H1 (cell line): ENCODE results near the gene TLR5. TPM values are rescaled to one million over a fixed set of nuclear protein-coding genes. Genes with fewer than 3 reads are reported as not detected.

Experiments used
- polyA plus RNA-seq, 7 experiments: library from polyadenylated mRNA; depleted of rRNA in 3 of 7; stranded (reverse) in 5 of 7; unstranded in 2 of 7; fragments of >200 nt in 5 of 7; fragments of 200-250 nt in 2 of 7; gene quantifications; 1 replicate in 5 of 7; 2 replicates in 1 of 7; 4 replicates in 1 of 7; pipeline versions ENCODE4 v1.2.1 to v1.2.3, GENCODE V29; 2011 to 2013; ENCODE audit warnings: missing spikeins in 2 of 7, mixed read lengths in 2 of 7
- total RNA-seq: library from RNA; stranded (reverse); fragmentation: NEBNext Ultra II Directional; extraction: Animal tissue kit (Norgen Biotek cat#: 25700); gene quantifications from 2 replicates; pipeline ENCODE4 v1.2.1, GENCODE V29; 2021
- TF ChIP-seq, protein P1 (sequence below): fragments of 300-600 bp; sonication (generic); IDR thresholded peaks from 2 replicates; pipeline ENCODE4 v1.7.1; 2012; ENCODE audit warnings: low read length, moderate library complexity, mild to moderate bottlenecking, inconsistent platforms; ENCODE audit not compliant: insufficient replicate concordance

The TLR5 gene
- total and polyA plus RNA-seq, 2 of the 8 experiments (the other 6 are each of a cell fraction or from before 2014, with no cell fraction given), result 0.35 to 0.74 TPM

DNA sequence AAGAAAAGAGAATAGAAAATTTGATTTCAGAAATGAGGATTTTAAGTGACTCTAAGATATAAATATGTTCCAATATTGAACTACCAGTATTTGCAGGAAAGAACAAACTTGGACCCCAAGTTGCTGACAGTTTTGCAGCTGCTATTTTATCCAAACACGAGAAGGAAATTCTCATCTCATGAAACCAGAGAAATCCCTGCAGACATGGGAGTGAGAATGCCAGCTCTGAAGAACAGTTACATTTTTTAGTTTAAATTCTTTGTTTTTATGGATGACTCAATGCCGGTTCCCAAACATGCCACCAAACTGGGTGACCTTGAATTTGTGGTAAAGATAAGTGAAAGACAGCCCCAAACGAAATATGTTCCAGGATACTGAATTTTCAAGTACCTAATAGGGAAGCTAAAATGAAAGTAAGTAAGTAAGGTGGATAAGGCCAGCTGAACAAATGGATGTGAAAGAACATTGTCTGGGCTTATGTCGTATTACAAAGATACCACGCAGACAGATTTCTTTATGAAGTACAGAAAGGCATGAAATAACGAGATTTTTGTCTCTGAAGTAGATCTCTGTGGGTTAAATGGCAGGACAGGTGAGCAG is 19.9 kb downstream of the TLR5 start (continued):
- TF ChIP-seq, protein P1, sequence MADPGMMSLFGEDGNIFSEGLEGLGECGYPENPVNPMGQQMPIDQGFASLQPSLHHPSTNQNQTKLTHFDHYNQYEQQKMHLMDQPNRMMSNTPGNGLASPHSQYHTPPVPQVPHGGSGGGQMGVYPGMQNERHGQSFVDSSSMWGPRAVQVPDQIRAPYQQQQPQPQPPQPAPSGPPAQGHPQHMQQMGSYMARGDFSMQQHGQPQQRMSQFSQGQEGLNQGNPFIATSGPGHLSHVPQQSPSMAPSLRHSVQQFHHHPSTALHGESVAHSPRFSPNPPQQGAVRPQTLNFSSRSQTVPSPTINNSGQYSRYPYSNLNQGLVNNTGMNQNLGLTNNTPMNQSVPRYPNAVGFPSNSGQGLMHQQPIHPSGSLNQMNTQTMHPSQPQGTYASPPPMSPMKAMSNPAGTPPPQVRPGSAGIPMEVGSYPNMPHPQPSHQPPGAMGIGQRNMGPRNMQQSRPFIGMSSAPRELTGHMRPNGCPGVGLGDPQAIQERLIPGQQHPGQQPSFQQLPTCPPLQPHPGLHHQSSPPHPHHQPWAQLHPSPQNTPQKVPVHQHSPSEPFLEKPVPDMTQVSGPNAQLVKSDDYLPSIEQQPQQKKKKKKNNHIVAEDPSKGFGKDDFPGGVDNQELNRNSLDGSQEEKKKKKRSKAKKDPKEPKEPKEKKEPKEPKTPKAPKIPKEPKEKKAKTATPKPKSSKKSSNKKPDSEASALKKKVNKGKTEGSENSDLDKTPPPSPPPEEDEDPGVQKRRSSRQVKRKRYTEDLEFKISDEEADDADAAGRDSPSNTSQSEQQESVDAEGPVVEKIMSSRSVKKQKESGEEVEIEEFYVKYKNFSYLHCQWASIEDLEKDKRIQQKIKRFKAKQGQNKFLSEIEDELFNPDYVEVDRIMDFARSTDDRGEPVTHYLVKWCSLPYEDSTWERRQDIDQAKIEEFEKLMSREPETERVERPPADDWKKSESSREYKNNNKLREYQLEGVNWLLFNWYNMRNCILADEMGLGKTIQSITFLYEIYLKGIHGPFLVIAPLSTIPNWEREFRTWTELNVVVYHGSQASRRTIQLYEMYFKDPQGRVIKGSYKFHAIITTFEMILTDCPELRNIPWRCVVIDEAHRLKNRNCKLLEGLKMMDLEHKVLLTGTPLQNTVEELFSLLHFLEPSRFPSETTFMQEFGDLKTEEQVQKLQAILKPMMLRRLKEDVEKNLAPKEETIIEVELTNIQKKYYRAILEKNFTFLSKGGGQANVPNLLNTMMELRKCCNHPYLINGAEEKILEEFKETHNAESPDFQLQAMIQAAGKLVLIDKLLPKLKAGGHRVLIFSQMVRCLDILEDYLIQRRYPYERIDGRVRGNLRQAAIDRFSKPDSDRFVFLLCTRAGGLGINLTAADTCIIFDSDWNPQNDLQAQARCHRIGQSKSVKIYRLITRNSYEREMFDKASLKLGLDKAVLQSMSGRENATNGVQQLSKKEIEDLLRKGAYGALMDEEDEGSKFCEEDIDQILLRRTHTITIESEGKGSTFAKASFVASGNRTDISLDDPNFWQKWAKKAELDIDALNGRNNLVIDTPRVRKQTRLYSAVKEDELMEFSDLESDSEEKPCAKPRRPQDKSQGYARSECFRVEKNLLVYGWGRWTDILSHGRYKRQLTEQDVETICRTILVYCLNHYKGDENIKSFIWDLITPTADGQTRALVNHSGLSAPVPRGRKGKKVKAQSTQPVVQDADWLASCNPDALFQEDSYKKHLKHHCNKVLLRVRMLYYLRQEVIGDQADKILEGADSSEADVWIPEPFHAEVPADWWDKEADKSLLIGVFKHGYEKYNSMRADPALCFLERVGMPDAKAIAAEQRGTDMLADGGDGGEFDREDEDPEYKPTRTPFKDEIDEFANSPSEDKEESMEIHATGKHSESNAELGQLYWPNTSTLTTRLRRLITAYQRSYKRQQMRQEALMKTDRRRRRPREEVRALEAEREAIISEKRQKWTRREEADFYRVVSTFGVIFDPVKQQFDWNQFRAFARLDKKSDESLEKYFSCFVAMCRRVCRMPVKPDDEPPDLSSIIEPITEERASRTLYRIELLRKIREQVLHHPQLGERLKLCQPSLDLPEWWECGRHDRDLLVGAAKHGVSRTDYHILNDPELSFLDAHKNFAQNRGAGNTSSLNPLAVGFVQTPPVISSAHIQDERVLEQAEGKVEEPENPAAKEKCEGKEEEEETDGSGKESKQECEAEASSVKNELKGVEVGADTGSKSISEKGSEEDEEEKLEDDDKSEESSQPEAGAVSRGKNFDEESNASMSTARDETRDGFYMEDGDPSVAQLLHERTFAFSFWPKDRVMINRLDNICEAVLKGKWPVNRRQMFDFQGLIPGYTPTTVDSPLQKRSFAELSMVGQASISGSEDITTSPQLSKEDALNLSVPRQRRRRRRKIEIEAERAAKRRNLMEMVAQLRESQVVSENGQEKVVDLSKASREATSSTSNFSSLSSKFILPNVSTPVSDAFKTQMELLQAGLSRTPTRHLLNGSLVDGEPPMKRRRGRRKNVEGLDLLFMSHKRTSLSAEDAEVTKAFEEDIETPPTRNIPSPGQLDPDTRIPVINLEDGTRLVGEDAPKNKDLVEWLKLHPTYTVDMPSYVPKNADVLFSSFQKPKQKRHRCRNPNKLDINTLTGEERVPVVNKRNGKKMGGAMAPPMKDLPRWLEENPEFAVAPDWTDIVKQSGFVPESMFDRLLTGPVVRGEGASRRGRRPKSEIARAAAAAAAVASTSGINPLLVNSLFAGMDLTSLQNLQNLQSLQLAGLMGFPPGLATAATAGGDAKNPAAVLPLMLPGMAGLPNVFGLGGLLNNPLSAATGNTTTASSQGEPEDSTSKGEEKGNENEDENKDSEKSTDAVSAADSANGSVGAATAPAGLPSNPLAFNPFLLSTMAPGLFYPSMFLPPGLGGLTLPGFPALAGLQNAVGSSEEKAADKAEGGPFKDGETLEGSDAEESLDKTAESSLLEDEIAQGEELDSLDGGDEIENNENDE, result no peak
